Effector memory CD4-positive, alpha-beta T cell (primary cell): Measurements from ENCODE around the gene UNCX.
"Not testable (repeated sequence)": the region's sequence is repeated elsewhere in the genome, so short reads cannot be mapped to it uniquely, and the experiment has no call there.

Source experiments
- DNase-seq, 3 donors: peaks; one replicate each; pipeline ENCODE4 v3.0.0-alpha.2; 2020
- H3K27ac ChIP-seq: 2 replicates; pipeline ENCODE4 v1.7.0; 2013; ENCODE audit warnings: mild to moderate bottlenecking, low read length, moderate library complexity; ENCODE audit not compliant: insufficient read depth, poor library complexity, severe bottlenecking
- H3K27me3 ChIP-seq: replicated peaks from 2 replicates; pipeline ENCODE4 v1.7.0; 2013; ENCODE audit warnings: mild to moderate bottlenecking, low read length; ENCODE audit not compliant: insufficient read depth, control insufficient read depth, poor library complexity, severe bottlenecking
- H3K36me3 ChIP-seq: 2 replicates; pipeline ENCODE4 v1.7.0; 2013; ENCODE audit warnings: mild to moderate bottlenecking, low read length, moderate library complexity; ENCODE audit not compliant: control insufficient read depth, insufficient read depth
- H3K4me1 ChIP-seq: 2 replicates; pipeline ENCODE4 v1.7.0; 2013; ENCODE audit warnings: low read length, mild to moderate bottlenecking; ENCODE audit not compliant: control insufficient read depth, insufficient read depth, poor library complexity, severe bottlenecking
- H3K4me3 ChIP-seq: 2 replicates; pipeline ENCODE4 v1.7.0; 2013; ENCODE audit warnings: low read length, low read depth, mild to moderate bottlenecking; ENCODE audit not compliant: insufficient read depth, poor library complexity, severe bottlenecking
- H3K9me3 ChIP-seq: 2 replicates; pipeline ENCODE4 v1.7.0; 2013; ENCODE audit warnings: mild to moderate bottlenecking, low read length, moderate library complexity; ENCODE audit not compliant: control insufficient read depth

UNCX gene

GRCh38 chr7:1278543-1278942 is 45.9 kb downstream of the UNCX start:
- H3K27ac ChIP-seq = no peak overlapping the region
- no peaks in the 10 kb centered on the region for H3K27me3 ChIP-seq
- no peak for DNase-seq
- no peak overlapping the region for H3K4me3 ChIP-seq
- H3K36me3 ChIP-seq = no peaks in the 10 kb centered on the region
- no peaks in the 10 kb centered on the region for H3K4me1 ChIP-seq
- no peaks in the 10 kb centered on the region for H3K9me3 ChIP-seq

- Histone ChIP-seq H3K4me3 (no peak overlapping the region), H3K36me3 (no peaks in the 10 kb centered on the region), H3K27ac (no peak overlapping the region), H3K27me3 (no peaks in the 10 kb centered on the region), H3K9me3 (no peaks in the 10 kb centered on the region), H3K4me1 (no peaks in the 10 kb centered on the region)
- no peak for DNase-seq
Observed at GRCh38 chr7:1279041-1279440, 46.4 kb downstream of the UNCX start.

GRCh38 chr7:1279895-1280294 is 47.2 kb downstream of the UNCX start:
- H3K27me3 ChIP-seq, H3K4me3 ChIP-seq, DNase-seq, H3K27ac ChIP-seq, H3K36me3 ChIP-seq, H3K9me3 ChIP-seq, H3K4me1 ChIP-seq: not testable (repeated sequence)

- Histone ChIP-seq H3K4me3 (no peak overlapping the region), H3K27ac (no peak overlapping the region), H3K9me3 (no peaks in the 10 kb centered on the region), H3K4me1 (no peaks in the 10 kb centered on the region), H3K36me3 (no peaks in the 10 kb centered on the region), H3K27me3 (no peaks in the 10 kb centered on the region)
- no peak for DNase-seq
Observed at GRCh38 chr7:1281068-1281467, 48.4 kb downstream of the UNCX start.

GRCh38 chr7:1282679-1283078 is 50.0 kb downstream of the UNCX start:
- Histone ChIP-seq H3K27ac (no peak overlapping the region), H3K4me3 (no peak overlapping the region), H3K36me3 (no peaks in the 10 kb centered on the region), H3K9me3 (no peaks in the 10 kb centered on the region), H3K27me3 (no peaks in the 10 kb centered on the region), H3K4me1 (no peaks in the 10 kb centered on the region)
- DNase-seq = no peak

GRCh38 chr7:1283337-1283736 is 50.7 kb downstream of the UNCX start:
- Histone ChIP-seq H3K27me3 (no peaks in the 10 kb centered on the region), H3K36me3 (no peaks in the 10 kb centered on the region), H3K4me1 (no peaks in the 10 kb centered on the region), H3K27ac (no peak overlapping the region), H3K9me3 (no peaks in the 10 kb centered on the region), H3K4me3 (no peak overlapping the region)
- no peak for DNase-seq

- Histone ChIP-seq H3K36me3 (no peaks in the 10 kb centered on the region), H3K27me3 (no peaks in the 10 kb centered on the region), H3K27ac (no peak overlapping the region), H3K9me3 (no peaks in the 10 kb centered on the region), H3K4me3 (no peak overlapping the region), H3K4me1 (no peaks in the 10 kb centered on the region)
- no peak for DNase-seq
Observed at GRCh38 chr7:1283941-1284742, 51.5 kb downstream of the UNCX start.

GRCh38 chr7:1284743-1285458 is 52.2 kb downstream of the UNCX start:
- no peaks in the 10 kb centered on the region for H3K9me3 ChIP-seq
- H3K27ac ChIP-seq = no peak overlapping the region
- H3K4me3 ChIP-seq = no peak overlapping the region
- H3K36me3 ChIP-seq = no peaks in the 10 kb centered on the region
- peaks cover 4% of the 10 kb centered on the region for H3K4me1 ChIP-seq
- no peak for DNase-seq
- no peaks in the 10 kb centered on the region for H3K27me3 ChIP-seq

- Histone ChIP-seq H3K4me1 (peaks cover 12% of the 10 kb centered on the region), H3K4me3 (no peak overlapping the region), H3K27me3 (no peaks in the 10 kb centered on the region)
Observed at GRCh38 chr7:1285556-1286301, 53.1 kb downstream of the UNCX start.

More at GRCh38 chr7:1285556-1286301, 53.1 kb downstream of the UNCX start:
- no peaks in the 10 kb centered on the region for H3K9me3 ChIP-seq
- no peaks in the 10 kb centered on the region for H3K36me3 ChIP-seq
- no peak overlapping the region for H3K27ac ChIP-seq
- no peak for DNase-seq
